Neural progenitor cell (in vitro differentiated cells): ENCODE measurements around the gene IFFO2. TPM values are rescaled to one million over a fixed set of nuclear protein-coding genes. Genes with fewer than 3 reads are reported as not detected.

Source experiments
- DNase-seq: peaks from one replicate; pipeline ENCODE4 v3.0.0-alpha.2; 2016; ENCODE audit warnings: low spot score
- H2AFZ ChIP-seq: fragments of 200-600 bp; sonication (generic); replicated peaks from 2 replicates; pipeline ENCODE4 v1.6.1; 2016; ENCODE audit warnings: antibody characterized with exemption
- H3F3A ChIP-seq: fragments of 200-600 bp; sonication (generic); 2 replicates; pipeline ENCODE4 v1.6.1; 2016; ENCODE audit warnings: antibody characterized with exemption, low read depth
- H3K27ac ChIP-seq: fragments of 200-600 bp; sonication (generic); 2 replicates; pipeline ENCODE4 v1.5.1; 2016; ENCODE audit warnings: mild to moderate bottlenecking
- H3K27me3 ChIP-seq: fragments of 200-600 bp; sonication (generic); 2 replicates; pipeline ENCODE4 v1.6.1; 2016; ENCODE audit warnings: mild to moderate bottlenecking, moderate library complexity
- H3K36me3 ChIP-seq: fragments of 200-600 bp; sonication (generic); 2 replicates; pipeline ENCODE4 v1.5.1; 2016
- H3K4me1 ChIP-seq: fragments of 200-600 bp; sonication (generic); 2 replicates; pipeline ENCODE4 v1.6.1; 2016; ENCODE audit warnings: mixed run types
- H3K4me2 ChIP-seq: fragments of 200-600 bp; sonication (generic); 2 replicates; pipeline ENCODE4 v1.6.1; 2016
- H3K4me3 ChIP-seq: fragments of 200-600 bp; sonication (generic); 2 replicates; pipeline ENCODE4 v1.5.1; 2016
- H3K79me2 ChIP-seq: fragments of 200-600 bp; sonication (generic); 2 replicates; pipeline ENCODE4 v1.6.1; 2016; ENCODE audit warnings: low read depth
- H3K9ac ChIP-seq: fragments of 200-600 bp; sonication (generic); 2 replicates; pipeline ENCODE4 v1.6.1; 2016
- H3K9me3 ChIP-seq: fragments of 200-600 bp; sonication (generic); 2 replicates; pipeline ENCODE4 v1.5.1; 2016; ENCODE audit warnings: low read depth
- H4K20me1 ChIP-seq: fragments of 200-600 bp; sonication (generic); 2 replicates; pipeline ENCODE4 v1.6.1; 2016; ENCODE audit warnings: low read depth
- H3K27ac Mint-ChIP-seq: 3 replicates; pipeline ENCODE4 v1.8.0; 2021; ENCODE audit warnings: mixed read lengths
- H3K27me3 Mint-ChIP-seq: 2 replicates; pipeline ENCODE4 v1.8.0; 2022; ENCODE audit warnings: low read depth, mild to moderate bottlenecking, inconsistent platforms, moderate library complexity, mixed read lengths; ENCODE audit not compliant: insufficient read depth
- H3K36me3 Mint-ChIP-seq: 3 replicates; pipeline ENCODE4 v1.8.0; 2021; ENCODE audit warnings: mixed read lengths
- H3K4me1 Mint-ChIP-seq: 3 replicates; pipeline ENCODE4 v1.8.0; 2021; ENCODE audit warnings: mixed read lengths
- H3K4me3 Mint-ChIP-seq: 3 replicates; pipeline ENCODE4 v1.8.0; 2021; ENCODE audit warnings: mild to moderate bottlenecking, moderate library complexity, mixed read lengths
- H3K9me3 Mint-ChIP-seq: 3 replicates; pipeline ENCODE4 v1.8.0; 2020; ENCODE audit warnings: mixed read lengths
- CTCF ChIP-seq: fragments of 200-600 bp; sonication (generic); IDR thresholded peaks from 2 replicates; pipeline ENCODE4 v1.5.1; 2017; ENCODE audit warnings: antibody characterized with exemption, mild to moderate bottlenecking
- EZH2 ChIP-seq: fragments of 200-600 bp; sonication (generic); IDR thresholded peaks from 2 replicates; pipeline ENCODE4 v1.6.1; 2017; ENCODE audit warnings: antibody characterized with exemption, mild to moderate bottlenecking, moderate library complexity
- EZH2phosphoT487 ChIP-seq: fragments of 200-600 bp; sonication (generic); IDR thresholded peaks from 2 replicates; pipeline ENCODE4 v1.6.1; 2017; ENCODE audit warnings: antibody characterized with exemption
- total RNA-seq: library from RNA; depleted of rRNA; stranded (reverse); fragments of >200 nt; gene quantifications from 2 replicates; pipeline ENCODE4 v1.2.3, GENCODE V29; 2015; ENCODE audit warnings: low replicate concordance

The IFFO2 gene
- total RNA-seq, 1 donor from 2014 or later: 0.65 TPM

GRCh38 chr1:18868801-18869424, 87.6 kb downstream of the IFFO2 start:
- Histone ChIP-seq H3K9me3 (no peaks in the 10 kb centered on the region), H3K4me3 (no peak overlapping the region), H3K4me1 (no peaks in the 10 kb centered on the region), H3K27me3 (no peaks in the 10 kb centered on the region), H3K9ac (no peak overlapping the region), H3K4me2 (no peak overlapping the region), H3K36me3 (no peaks in the 10 kb centered on the region), H3F3A (no peaks in the 10 kb centered on the region), H4K20me1 (no peaks in the 10 kb centered on the region), H3K27ac (no peak overlapping the region), H3K79me2 (no peaks in the 10 kb centered on the region), H2AFZ (no peak overlapping the region)
- Mint-ChIP-seq H3K4me1 (no peaks in the 10 kb centered on the region), H3K4me3 (no peak overlapping the region), H3K36me3 (no peaks in the 10 kb centered on the region), H3K27ac (no peak overlapping the region), H3K27me3 (peaks cover 4% of the 10 kb centered on the region), H3K9me3 (no peaks in the 10 kb centered on the region)
- DNase-seq: no peak
- TF ChIP-seq EZH2 (no peak), CTCF (no peak), EZH2phosphoT487 (no peak)

GRCh38 chr1:18868354-18868753, 88.1 kb downstream of the IFFO2 start:
- Mint-ChIP-seq H3K36me3 (no peaks in the 10 kb centered on the region), H3K27ac (no peak overlapping the region), H3K4me3 (no peak overlapping the region), H3K4me1 (no peaks in the 10 kb centered on the region), H3K9me3 (no peaks in the 10 kb centered on the region), H3K27me3 (peaks cover 7% of the 10 kb centered on the region)
- no peak overlapping the region for H2AFZ ChIP-seq
- H3K4me1 ChIP-seq: no peaks in the 10 kb centered on the region
- no peaks in the 10 kb centered on the region for H3K79me2 ChIP-seq
- H3K27ac ChIP-seq: no peak overlapping the region
- TF ChIP-seq CTCF: no peak
- no peak for TF ChIP-seq EZH2phosphoT487
- TF ChIP-seq EZH2: no peak
- no peaks in the 10 kb centered on the region for H3F3A ChIP-seq
- H4K20me1 ChIP-seq: no peaks in the 10 kb centered on the region
- no peaks in the 10 kb centered on the region for H3K9me3 ChIP-seq
- DNase-seq: no peak
- H3K27me3 ChIP-seq: no peaks in the 10 kb centered on the region
- H3K4me3 ChIP-seq: no peak overlapping the region
- no peak overlapping the region for H3K9ac ChIP-seq
- no peak overlapping the region for H3K4me2 ChIP-seq
- no peaks in the 10 kb centered on the region for H3K36me3 ChIP-seq

GRCh38 chr1:18866846-18867245, 89.6 kb downstream of the IFFO2 start:
- Histone ChIP-seq H4K20me1 (no peaks in the 10 kb centered on the region), H3K27me3 (no peaks in the 10 kb centered on the region), H3K79me2 (no peaks in the 10 kb centered on the region), H3K9ac (no peak overlapping the region), H3F3A (no peaks in the 10 kb centered on the region), H2AFZ (no peak overlapping the region), H3K9me3 (no peaks in the 10 kb centered on the region), H3K4me3 (no peak overlapping the region), H3K4me1 (no peaks in the 10 kb centered on the region), H3K27ac (no peak overlapping the region), H3K36me3 (no peaks in the 10 kb centered on the region), H3K4me2 (no peak overlapping the region)
- Mint-ChIP-seq H3K36me3 (no peaks in the 10 kb centered on the region), H3K9me3 (no peaks in the 10 kb centered on the region), H3K27ac (no peak overlapping the region), H3K27me3 (peaks cover 7% of the 10 kb centered on the region), H3K4me3 (no peak overlapping the region), H3K4me1 (no peaks in the 10 kb centered on the region)
- DNase-seq: no peak
- TF ChIP-seq CTCF (no peak), EZH2 (no peak), EZH2phosphoT487 (no peak)
